GM21390 (cell line): ENCODE measurements around the gene PARD3B.

Experiments used
- ATAC-seq: cut with Tn5 transposase; IDR thresholded peaks from one replicate; pipeline ENCODE4 v1.9.1; 2021; ENCODE audit not compliant: unreplicated experiment

PARD3B gene

DNA sequence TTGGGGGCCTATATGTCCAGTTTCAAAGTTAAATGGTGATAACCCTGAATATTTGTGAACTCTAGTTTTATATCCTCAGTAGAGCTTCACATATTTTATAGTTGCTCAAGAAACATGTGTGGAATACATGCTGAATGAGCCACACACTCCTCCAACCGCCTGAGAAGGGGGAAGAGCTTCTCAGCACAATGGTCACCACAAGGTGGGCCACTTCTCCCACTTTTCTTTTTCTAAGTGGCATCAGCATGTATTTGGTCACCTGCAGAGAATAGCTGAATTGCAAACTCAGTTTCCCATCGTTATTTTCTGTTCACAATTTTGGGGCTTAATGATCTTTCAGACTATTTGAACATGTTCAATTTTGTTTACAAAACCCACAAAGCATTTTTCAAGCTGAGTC is 340.5 kb downstream of the PARD3B start:
- ATAC-seq: no peak

DNA sequence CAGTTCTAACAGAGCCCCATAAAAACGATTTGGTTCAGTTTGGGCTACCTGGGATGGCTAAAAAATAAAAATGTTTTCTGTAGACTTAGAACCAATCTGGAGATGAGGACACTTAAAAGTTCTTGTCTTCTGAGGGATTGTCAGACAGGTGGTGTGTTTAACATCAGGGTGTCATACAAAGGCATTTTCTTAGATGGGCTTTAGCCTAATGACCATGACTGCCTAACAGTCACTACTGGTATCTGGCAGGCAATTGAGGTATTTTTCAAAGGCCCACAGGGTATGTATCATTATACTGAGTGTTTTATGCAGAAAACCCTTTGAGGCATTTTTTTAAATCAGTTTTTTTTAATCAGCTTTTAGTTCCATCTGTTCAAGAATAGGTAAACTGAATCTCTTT is 341.4 kb downstream of the PARD3B start:
- no peak for ATAC-seq

DNA sequence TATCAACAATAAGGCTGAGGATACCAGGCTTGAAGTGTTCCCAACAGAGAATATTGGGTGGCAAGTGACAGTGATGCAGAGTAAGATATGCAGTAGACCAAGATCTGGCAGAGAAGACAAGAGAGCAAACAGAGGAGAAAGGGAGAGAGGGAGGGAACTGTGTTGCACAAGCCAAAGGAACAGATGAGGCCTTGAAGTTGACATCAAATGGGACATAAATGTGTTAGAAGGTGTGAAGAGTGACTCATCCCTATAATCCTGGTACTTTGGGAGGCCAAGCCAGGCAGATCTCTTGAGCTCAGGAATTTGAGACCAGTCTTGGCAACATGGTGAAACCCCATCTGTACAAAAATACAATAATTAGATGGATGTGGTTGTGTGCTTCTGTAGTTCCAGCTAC is 342.9 kb downstream of the PARD3B start:
- no peak for ATAC-seq

GRCh38 chr2:204890680-204891079 is 345.4 kb downstream of the PARD3B start:
- no peak for ATAC-seq

GRCh38 chr2:204891739-204892138 is 346.5 kb downstream of the PARD3B start:
- ATAC-seq: no peak

GRCh38 chr2:204892506-204893255 is 347.4 kb downstream of the PARD3B start:
- ATAC-seq: no peak

DNA sequence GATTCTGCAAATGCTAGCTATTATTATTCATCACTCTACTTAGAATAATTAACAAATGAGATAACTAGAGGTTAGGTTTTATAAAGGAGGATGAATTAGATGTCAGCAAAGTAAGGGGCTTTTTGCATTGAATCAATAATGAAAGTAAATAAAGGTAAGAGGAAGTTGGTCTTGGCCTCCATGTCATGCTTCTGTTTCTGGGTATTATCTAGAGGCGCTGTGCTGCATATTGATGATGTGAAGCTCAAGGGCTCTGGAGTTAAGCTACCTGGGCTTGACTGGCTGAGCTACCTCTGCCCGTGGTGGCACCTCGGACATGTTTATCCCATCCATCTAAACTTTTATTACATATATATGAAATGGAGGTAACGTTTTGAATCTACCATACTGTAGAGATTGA is 350.9 kb downstream of the PARD3B start:
- no peak for ATAC-seq

DNA sequence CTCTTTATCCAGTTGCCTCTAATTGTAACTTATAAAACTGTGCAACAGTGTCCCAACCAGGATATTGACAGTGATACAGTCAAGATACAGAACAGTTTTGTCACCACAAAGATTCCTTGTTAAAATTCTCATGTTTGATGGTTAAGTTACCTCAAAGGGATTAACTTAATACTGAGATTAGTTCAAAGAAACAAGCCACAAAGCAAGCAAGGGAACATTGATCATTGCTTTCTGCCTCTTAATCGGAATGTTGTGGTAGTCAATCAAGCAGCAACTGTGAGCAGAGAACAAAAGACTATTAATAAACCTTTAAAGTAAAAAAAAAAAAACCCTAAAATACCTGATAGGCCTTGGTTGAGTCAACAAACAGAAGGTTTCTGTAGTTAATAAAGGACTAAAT is 352.3 kb downstream of the PARD3B start:
- ATAC-seq: no peak

DNA sequence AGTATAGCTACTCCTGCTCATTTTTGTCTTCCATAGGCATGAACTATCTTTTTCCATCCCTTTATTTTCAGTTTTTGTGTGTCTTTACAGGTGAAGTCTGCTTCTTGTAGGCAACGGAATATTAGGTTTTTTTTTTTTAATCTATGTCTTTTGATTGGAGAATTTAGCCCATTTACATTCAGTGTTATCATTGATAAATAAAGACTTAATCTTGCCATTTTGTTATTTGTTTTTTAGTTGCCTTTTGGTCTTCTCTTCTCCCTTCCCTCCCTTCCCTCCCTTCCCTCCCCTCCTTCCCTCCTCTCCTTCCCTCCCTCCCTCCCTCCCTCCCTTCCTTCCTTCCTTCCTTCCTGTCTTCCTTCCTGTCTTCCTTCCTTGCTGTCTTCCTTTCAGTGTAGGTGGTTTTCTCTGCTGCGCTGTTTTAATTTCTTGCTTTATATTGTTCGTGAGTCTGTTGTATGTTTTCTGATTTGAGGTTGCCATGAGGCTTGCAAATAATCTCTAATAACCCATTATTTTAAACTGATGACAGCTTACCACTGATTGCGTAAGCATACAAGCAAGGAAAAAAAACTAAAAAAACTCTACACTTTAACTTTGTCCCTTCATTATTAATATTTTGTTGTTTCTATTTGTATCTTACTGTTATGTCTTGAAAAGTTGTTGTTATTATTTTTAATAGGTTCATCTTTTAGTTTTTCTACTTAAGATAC is 353.8 kb downstream of the PARD3B start:
- no peak for ATAC-seq

DNA sequence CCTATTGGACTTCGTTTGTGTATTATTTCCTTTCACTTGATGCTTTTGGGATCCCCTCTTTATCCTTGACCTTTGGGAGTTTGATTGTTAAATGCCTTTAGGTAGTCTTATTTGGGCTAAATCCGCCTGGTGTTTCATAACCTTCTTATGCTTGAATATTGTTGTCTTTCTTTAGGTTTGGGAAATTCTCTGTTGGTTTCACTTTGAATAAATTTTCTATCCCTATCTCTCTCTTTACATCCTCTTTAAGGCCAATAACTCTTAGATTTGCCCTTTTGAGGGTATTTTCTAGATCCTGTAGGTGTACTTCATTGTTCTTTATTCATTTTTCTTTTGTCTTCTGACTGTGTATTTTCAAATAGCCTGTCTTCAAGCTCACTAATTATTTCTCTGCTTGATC is 354.7 kb downstream of the PARD3B start:
- no peak for ATAC-seq

DNA sequence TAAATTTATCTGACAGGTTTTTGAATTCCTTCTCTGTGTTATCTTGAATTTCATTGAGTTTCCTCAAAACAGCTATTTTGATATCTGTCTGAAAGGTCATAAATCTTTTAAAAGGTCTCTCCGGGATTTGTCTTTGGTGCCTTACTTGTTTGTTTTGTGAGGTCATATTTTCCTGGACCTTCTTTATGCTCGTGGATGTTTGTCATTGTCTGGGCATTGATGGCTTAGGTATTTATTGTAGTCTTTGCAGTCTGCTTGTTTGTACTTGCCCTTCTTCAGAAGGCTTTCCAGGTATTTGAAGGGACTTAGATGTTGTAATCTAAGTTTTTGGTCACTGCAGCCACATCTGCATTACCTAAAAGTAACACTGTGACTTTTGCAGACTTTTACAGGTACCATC is 355.2 kb downstream of the PARD3B start:
- ATAC-seq: no peak

DNA sequence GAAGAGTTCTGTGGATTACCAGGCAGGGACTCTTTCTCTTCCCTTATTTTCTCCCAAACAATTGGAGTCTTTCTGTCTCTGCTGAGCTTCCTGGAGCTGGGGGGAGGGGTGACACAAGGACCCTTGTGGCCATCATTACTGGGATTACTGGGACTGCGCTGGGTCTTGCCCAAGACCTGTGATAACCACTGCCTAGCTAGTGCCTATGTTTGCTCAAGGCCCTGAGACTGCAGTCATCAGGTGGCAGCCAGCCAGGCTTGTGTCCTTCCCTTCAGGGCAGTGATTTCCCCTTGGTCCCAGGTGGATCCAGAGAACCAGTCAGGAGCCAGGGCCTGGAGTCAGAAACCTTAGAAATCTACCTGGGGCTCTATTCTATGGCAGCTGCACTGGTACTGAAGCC is 355.6 kb downstream of the PARD3B start:
- no peak for ATAC-seq

DNA sequence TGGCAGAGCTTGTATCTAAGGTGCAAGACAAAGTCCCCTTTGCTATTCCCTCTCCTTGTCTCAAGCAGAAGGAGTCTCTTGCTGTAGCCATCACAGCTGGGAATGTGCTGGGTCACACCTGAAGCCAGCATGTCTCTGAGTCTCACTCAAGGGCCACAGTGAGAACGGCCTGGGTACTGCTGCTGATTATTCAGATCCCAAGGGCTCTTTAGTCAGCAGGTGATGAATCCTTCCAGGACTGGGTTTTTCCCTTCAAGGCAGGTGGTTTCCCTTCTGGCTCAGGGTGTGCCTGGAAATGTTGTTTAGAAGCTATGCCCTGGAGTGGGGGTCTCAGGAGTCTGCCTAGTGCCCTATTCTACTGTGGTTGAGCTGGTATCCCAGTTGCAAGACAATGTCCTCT is 356.3 kb downstream of the PARD3B start:
- ATAC-seq: no peak

DNA sequence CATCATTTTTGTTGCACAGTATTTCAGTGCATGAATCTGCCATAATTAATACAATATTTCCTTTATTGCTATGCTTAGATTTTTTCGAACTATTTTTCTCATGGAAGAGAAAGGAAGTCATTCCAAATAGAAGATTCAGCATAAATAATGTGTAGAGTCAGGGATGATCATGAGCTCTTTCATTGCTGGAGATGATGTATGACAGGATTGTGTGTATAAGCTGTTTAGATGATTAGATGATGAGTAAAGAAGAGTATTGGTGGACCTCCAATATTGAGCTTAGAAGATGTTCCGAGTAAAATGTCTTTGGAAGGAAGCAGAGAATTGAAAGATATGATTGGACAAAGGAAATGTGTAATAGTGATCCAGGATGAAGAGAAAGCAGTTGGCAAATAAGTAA is 364.5 kb downstream of the PARD3B start:
- ATAC-seq: no peak

GRCh38 chr2:204913312-204913711 is 368.0 kb downstream of the PARD3B start:
- ATAC-seq: no peak

DNA sequence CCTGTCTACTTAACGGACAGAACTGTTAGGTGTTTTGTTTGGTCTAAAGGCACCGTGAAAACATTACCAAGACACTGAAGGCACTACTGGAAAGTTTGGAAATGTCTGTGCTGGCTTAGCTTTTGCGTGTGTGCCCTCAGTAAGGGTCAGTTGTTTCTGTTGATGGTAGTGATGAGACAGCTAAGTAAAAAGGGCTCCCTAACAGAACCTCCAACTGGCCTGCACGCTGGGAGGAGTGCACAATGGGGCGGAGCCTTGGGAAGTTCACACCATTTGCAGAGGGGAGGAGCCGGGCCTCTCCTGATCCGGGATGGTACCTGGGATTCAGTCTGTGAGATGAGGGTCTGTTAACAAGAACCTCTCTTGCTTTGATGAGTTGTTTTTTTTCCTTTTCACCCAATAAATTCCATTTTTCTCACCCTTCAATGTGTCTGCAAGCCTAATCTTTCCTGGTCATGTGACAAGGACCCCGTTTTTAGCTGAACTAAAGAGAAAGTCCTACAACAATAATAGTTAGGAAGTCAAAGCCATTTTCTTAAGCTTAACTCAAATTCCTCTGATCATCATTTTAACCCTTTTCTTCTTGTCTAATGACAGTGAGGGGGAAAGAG is 368.7 kb downstream of the PARD3B start:
- ATAC-seq: no peak

DNA sequence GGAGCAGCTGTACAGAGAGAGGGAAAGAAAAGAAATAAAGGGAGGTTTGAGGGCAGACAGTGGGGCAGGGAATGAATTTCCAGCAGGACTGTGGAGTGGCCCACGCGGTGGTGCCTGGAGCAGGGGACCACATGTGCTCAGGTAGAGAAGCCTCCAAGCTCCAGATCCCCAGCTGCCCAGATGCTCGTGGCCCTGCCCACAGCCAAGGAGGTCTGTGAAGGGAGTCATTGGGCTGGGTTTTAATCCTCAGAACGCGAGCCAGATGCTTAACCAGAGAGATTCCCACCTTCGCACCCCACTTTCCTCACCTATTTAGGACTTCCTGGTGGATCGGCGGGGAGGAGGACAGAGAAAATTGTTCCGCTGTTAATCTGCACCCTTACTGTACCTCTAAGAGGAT is 369.4 kb downstream of the PARD3B start:
- no peak for ATAC-seq

GRCh38 chr2:204917089-204917701 is 371.9 kb downstream of the PARD3B start:
- no peak for ATAC-seq

DNA sequence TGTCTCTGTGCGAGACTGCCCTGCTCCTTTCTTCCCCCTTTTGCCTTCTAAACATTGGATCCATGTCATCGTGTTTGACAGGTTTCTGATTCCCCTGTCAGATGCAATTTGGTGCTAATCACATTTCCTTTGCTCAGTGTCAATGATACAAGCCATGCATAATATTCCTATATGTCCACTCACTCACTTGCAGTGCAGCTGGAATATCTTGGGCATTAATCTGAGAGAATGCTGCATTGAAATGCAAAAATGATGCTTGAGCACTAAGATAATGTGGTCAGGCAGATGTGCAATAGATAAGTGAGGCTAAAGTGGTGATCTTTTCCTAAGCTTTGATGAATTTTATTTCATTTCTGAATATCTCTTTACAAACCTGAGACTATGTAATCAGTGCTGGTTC is 375.5 kb downstream of the PARD3B start:
- ATAC-seq: no peak

GRCh38 chr2:204923957-204924356 is 378.7 kb downstream of the PARD3B start:
- no peak for ATAC-seq

DNA sequence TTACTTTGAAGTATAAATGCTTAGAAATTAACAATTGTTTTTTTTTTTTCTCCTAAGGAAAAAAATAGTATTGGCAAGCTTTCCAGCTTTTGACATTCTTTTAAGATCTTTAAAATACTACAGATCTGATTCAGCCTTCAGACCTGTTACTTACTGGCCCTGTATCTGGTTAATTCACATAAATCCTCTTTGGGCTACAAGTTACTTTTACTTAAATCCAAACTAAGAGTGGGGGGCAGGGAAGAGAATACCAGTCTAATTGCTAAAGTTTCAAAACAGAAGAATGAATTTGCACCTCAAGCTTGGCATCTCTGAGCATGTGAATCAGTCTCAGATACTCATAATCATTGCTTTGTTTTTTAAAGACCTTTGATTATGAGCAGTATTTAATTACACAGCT is 386.3 kb downstream of the PARD3B start:
- ATAC-seq: no peak
